H4 (cell line): ENCODE measurements around the gene DOCK1. TPM values are rescaled to one million over a fixed set of nuclear protein-coding genes. Genes with fewer than 3 reads are reported as not detected.
A peak's percentile ranks its signal among the peaks of the same experiment; 100 is the strongest.

Source experiments
- DNase-seq: peaks from one replicate; pipeline ENCODE4 v3.0.0-alpha.2; 2015; ENCODE audit warnings: low spot score
- total RNA-seq: library from RNA; depleted of rRNA; stranded (reverse); fragments of >200 nt; shearing (Covaris generic); gene quantifications from 2 replicates; pipeline ENCODE4 v1.2.3, GENCODE V29; 2014

DOCK1 gene
- total RNA-seq, 1 experiment from 2014 or later: 34.4 TPM

DNA sequence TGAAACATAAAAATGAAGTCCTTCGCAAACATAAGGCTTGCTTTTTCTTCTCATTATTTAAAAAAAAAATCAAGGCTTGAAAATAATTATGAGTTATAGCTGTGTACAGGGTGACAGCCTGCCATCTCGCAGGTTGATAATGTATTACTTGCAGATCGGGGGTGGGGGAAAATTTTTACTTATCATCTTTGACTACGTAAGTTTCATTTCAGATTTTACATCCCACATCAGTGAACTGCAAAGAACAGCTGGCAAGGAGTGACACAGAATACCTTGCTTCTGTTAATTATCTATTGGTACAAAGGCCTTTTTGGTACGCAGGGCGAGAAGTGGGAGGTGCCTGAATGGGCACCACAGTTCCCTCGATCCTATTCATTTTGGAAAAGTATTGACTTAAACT, 232.2 kb downstream of the DOCK1 start:
- no peak for DNase-seq

DNA sequence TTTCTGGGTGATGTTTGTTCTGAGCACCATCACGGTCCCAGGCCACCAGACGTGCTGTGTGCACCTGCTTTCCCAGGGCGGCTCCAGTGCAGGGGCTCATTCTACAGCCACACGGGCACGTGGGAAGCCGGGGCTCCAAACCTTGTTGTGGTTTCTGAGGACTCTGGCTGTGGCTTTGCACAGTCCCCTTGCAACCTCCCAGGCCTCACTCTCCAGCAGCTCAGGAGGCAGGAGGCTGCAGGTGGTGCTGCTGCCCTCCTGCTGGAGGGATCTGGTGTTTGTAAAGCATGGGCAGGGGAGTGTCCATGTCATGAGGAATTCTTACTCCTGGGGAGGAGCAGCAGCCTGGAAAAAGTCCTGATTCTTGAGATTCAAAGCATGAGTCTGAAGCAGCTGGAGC, 236.9 kb downstream of the DOCK1 start:
- DNase-seq: no peak

DNA sequence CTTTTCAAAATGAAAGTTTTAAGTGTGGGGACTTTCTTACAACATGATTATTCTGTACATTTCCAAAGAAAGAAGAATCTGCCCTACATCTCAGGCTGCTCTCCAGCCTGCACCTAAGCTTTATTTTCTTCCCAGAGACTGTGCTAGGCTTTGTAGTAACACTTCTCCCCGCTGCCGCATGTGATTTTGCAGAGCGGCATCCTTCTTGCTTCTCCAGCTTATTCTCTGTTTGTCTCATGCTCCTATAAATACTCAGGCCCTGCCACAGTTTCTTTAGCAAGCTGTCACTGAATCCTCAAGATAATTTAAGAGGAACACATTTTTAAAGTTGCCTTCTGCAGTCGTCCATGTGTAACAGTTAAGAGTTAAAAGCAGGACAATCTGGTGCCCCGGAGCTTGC, 237.6 kb downstream of the DOCK1 start:
- no peak for DNase-seq

DNA sequence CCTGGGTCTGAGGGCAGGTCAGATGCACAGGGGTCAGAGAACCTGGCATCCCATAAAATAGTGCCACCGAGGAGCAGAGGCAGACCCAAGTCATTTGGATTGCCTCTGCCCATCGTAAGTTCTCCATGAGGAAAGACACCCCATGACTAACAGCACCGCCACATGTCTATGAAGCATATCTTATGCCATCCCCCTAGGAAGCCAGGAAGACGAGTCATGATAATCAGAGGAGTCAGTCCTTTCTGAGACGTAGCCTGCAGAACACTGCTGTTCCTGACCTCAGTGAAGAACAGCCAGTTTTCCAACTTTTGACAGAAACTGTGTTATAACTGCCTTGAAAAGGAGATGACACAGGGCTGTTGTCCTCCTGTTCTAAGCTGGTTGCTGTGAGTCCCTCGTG, 239.9 kb downstream of the DOCK1 start:
- DNase-seq: peak; percentile 14

- DNase-seq: no peak
Measured at GRCh38 chr10:127146661-127147060, 241.4 kb downstream of the DOCK1 start.

- DNase-seq: peak; percentile 87
Measured at GRCh38 chr10:127148066-127148932, 243.1 kb downstream of the DOCK1 start.

- DNase-seq: peak; percentile 30
Measured at GRCh38 chr10:127148933-127149220, 243.6 kb downstream of the DOCK1 start.

DNA sequence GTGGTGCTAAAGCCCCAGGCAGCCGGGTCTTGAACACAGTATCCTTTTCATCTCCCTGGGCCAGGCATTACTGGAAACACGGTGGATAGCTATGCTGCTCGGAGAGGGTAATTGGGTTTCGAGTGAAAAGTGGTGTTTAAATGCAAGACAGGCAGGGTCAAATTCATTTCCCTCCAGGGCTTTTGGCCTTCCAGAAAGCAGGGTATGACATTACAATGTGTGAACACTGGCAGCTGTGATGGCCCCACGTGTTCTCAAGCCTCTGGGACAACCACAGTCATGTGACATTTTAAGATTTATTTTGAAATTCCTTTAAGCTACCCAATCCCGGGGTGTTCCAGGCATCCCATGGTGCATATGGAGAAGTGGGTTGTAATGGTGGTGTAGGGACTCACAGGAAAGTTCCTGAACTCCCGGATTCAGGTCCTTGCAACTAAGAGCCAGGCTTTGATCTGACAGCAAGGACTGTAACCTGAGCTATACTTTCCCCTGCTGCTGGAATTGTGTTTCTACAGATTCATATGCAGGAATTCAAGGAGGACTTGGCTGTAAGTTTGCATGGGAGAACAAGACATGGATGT, 244.4 kb downstream of the DOCK1 start:
- peak; percentile 59 for DNase-seq

DNA sequence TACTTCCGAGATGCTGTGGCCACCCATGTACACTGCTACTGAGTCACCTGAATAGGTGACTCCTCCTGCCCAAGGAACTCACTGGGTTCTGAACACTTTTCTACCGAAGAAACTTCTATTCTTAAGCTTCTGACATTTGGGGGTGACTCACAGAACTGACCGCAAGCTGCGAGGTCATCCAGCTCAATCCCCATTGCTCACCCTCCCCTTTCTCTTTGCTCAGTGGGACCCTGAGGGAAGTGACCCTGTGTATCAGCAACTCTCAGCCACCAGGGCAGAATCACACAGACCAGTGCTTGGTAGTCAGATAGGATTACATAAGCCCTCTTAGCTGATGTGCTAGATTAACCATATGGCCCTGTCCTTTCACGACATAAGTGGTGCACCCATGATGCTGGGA, 244.9 kb downstream of the DOCK1 start:
- peak; percentile 28 for DNase-seq

DNA sequence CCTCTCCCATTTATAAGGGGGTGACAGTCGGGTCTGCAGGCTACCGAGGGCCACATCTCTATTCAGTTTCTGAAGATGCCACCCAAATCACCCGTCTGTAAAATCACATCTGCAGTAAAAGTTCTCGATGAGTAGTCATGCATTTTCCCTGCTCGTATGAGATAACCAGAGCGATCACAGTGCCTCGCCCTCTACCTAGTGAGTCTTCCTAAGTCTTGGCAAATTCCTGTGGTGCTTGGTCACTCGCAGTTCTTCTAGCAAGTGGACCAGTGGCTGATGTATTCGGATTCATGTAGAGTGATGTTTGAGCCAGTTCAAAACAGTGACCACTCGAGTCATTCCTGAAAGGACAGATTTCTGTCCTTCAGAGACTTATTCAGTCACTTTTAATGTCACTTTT, 246.3 kb downstream of the DOCK1 start:
- no peak for DNase-seq

- peak; percentile 90 for DNase-seq
Measured at GRCh38 chr10:127151981-127152699, 246.9 kb downstream of the DOCK1 start.

DNA sequence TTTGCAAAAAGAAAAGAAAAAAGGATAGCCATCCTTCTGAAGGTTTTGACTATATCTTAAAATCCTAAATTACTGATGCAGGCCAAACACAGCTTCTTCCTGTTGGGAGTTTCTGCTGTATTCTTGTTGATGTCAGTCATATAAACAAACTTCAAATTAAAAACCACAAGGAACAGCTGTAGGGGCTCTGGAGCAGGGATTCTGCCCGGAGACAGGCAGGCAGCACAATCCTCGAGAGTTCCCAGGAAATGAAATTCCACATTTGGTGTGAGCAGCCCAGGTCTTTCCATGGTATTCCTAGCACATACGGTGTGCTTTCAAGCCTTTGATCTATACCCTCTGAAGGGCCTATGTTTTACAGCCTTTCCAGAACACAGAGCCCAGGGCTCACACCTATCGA, 248.0 kb downstream of the DOCK1 start:
- DNase-seq: peak; percentile 85

DNA sequence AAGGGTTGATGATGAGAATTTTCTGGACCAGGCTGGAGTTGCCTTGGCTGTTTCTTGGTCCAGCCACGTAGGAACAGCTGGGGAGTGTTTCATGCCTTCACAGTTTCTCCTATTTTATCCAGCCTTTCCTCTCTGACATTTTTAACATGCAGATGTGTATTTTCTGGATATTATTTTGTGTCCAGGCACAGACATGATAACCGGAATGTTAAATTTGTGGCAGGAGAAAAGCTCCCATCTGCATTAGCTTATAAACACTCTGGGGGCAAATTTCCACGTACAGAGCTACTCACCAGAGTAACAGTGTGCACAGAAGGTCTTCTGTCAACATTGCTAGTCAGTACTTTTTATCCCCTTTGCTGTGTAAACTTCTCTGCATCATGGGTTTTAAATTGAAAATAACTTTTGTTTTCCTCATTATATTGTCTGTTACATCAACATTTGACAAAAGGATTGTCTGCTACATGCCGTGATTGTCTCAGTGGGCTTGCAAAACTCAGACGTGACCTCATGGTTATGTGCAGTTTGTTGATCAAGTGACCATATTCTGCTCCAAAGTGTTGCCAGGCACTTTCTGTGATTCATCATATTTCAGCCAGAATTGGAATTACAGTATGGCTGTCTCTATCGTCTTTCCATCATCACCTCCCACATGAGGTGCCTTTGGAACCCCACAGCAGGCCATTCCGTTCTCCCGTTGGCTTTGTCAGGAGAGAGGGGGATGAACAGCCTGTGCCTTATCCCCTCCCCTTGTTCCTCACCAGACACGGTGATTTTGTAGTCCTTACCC, 249.8 kb downstream of the DOCK1 start:
- no peak for DNase-seq

- DNase-seq: no peak
Measured at GRCh38 chr10:127157089-127157488, 251.9 kb downstream of the DOCK1 start.

DNA sequence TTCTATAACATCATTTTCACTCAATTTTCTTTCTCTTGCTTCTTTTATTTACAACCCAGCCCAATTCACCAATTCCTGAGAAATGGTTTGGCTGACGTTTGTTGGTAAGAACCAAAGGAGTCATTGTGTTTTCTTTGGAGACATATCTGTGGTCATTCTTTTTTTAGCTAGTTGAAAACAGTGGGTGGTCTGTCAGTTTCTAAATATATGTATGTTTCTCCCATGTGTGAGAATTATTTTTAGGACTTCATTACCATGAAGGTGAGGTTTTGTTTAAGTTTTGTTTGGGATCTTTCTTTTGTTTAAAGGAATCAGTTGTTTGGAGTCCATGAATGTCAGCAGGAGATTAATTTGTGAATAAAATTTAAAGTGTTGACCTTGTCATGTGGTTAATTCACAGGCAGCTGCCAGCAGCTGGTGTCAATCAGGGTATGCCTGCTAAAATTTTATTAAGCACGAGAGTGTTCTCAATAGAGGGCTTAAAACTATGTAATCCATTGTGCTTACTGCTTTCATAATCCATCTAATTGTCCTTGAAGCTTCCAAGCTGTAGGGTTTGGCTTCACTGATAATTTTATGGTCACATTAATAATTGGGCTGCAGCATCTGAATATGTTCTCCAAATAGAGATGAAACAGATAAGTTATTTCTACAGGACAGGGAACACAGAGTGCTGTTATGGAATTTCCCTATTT, 252.4 kb downstream of the DOCK1 start:
- no peak for DNase-seq

GRCh38 chr10:127158662-127159061, 253.4 kb downstream of the DOCK1 start:
- no peak for DNase-seq

DNA sequence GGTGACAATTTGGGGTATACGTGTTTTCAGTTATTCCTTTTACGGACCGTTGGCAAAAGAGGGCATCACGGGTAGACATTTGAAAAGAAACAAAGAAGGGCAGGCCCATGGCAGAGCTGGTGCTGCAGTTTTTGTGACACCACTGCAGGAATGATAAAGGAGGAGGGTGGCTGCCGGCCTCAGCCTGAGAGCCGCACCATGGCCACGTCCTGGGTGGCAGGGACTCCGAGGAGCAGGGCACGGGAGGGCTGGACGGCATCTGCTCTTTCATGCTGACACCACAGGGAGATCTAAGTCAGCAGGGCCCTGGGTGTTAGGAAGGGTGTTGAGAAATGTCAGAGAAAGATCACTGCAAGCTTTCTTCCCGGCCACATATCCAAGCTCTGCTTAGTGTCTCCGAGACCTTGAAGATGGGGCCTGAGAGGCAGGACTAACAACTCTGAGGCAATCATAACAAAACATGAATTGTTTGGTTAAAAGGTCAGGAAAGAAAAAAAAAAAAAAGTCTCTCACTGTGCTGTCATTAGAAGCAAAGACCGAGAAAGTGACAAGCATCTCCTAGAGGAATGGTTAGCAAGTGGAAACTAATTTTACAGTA, 254.5 kb downstream of the DOCK1 start:
- DNase-seq: no peak

DNA sequence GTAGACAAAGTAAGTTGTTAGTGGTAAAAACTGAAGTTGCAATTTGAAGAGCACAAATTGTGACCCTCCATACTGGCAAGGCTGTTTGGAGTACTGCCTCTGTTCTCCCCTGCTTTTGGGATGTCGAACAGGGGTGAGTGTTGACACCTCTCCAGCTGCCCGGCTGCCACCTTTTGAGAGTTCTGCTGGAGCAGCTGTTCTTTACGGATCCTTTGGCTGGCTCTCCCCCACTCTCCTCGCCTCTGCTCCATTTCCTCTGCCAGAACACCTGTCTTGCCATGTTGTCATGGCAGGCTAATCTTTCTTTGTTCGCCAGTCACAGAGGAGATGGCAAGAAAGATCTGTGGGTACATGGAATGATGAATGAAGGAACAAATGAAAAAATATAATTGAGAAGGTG, 256.3 kb downstream of the DOCK1 start:
- no peak for DNase-seq

- DNase-seq: no peak
Measured at GRCh38 chr10:127162841-127163240, 257.6 kb downstream of the DOCK1 start.

GRCh38 chr10:127168261-127168660, 263.0 kb downstream of the DOCK1 start:
- DNase-seq: no peak

- no peak for DNase-seq
Measured at GRCh38 chr10:127174866-127175265, 269.6 kb downstream of the DOCK1 start.
